ENCODE data around the gene RALGPS1.

RALGPS1 gene

DNA sequence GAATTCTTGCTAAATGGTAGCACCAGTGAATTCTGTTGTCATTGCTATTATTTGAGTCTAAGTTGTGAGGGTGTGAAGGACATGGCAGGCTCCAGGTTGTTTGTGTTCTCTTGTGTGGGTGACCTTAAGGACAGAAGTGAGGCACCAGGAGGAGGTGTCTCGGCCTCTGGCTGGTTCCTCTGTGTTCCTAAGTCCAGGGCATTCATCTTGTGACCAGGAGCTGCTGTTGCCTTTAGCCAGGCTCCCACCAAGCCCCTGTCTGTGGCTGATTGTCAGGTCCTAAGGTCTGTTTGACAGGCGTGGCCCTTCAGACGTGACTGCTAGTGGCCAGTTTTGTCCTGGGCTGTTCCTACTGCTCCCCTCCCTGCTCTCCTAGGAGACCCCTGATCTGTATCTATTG lies 118.5 kb downstream of the RALGPS1 start:
- no peak overlapping the region for H3K27ac ChIP-seq
- TF ChIP-seq, protein P1, sequence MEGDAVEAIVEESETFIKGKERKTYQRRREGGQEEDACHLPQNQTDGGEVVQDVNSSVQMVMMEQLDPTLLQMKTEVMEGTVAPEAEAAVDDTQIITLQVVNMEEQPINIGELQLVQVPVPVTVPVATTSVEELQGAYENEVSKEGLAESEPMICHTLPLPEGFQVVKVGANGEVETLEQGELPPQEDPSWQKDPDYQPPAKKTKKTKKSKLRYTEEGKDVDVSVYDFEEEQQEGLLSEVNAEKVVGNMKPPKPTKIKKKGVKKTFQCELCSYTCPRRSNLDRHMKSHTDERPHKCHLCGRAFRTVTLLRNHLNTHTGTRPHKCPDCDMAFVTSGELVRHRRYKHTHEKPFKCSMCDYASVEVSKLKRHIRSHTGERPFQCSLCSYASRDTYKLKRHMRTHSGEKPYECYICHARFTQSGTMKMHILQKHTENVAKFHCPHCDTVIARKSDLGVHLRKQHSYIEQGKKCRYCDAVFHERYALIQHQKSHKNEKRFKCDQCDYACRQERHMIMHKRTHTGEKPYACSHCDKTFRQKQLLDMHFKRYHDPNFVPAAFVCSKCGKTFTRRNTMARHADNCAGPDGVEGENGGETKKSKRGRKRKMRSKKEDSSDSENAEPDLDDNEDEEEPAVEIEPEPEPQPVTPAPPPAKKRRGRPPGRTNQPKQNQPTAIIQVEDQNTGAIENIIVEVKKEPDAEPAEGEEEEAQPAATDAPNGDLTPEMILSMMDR (conservative IDR thresholded peaks at IDR 0.05), result no peak

DNA sequence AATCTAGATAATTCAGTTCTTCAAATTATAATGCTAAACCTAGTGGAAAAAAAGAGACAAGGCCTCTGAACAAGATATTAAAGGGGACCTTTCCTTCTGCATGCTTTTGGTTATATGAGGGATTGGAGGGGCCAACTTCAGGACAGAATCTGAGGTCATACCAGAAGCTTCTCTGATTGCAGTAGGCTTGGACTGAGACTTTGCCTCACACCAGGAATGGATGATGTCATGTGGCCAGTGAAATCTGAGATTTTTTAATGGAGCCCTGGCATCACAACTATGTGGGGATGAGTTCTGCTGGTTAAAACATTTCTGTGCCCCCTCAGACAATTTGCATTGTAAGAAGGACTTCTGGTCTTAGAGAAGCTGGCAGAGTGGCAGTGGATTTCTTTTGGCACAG lies 119.2 kb downstream of the RALGPS1 start:
- TF ChIP-seq, protein P1 (conservative IDR thresholded peaks at IDR 0.05), result no peak
- H3K27ac ChIP-seq, result no peak overlapping the region

GRCh38 chr9:127034691-127035090 lies 120.1 kb downstream of the RALGPS1 start:
- TF ChIP-seq, protein P1 (conservative IDR thresholded peaks at IDR 0.05), result no peak
- H3K27ac ChIP-seq, result no peak overlapping the region

- H3K27ac ChIP-seq, result no peak overlapping the region
- TF ChIP-seq, protein P1 (conservative IDR thresholded peaks at IDR 0.05), result no peak
Observed at GRCh38 chr9:127035423-127035822, 120.8 kb downstream of the RALGPS1 start.

GRCh38 chr9:127035948-127036347 lies 121.4 kb downstream of the RALGPS1 start:
- TF ChIP-seq, protein P1 (conservative IDR thresholded peaks at IDR 0.05), result no peak
- no peak overlapping the region for H3K27ac ChIP-seq

GRCh38 chr9:127036437-127036836 lies 121.9 kb downstream of the RALGPS1 start:
- TF ChIP-seq, protein P1 (conservative IDR thresholded peaks at IDR 0.05), result no peak

DNA sequence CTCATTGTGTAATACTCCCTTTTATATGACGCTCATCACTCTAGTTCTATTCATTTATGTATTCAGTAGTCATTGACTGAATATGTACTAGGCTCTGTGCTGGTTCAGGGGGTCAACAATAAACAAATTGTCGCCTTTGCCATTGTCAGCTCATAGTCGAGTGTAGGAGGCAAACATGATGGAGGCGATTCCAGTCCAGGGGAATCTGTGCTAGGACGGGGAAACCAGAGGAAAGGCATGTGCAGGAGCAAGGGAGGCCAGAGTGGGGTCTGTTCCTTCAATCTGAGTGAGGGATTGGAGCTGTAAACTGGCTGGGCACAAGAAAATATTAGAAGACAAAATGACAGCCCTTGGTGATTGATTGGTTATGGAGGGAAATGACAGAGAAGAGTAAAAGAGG lies 123.9 kb downstream of the RALGPS1 start:
- H3K27ac ChIP-seq, result no peak overlapping the region
- TF ChIP-seq, protein P1 (conservative IDR thresholded peaks at IDR 0.05), result no peak

More at GRCh38 chr9:127036437-127036836, 121.9 kb downstream of the RALGPS1 start:
- H3K27ac ChIP-seq, result no peak overlapping the region

Data from VCaP (cell line).